Stimulated activated naive CD8-positive, alpha-beta T cell treated with anti-CD3 and anti-CD28 coated beads, Interleukin-15, Interleukin-2, amounts not matched to agents 100 ng/mL and 50 ng/mL, for 24 hours (primary cell): Measurements from ENCODE around the gene ZNF708.
"Not testable (repeated sequence)": the region's sequence is repeated elsewhere in the genome, so short reads cannot be mapped to it uniquely, and the experiment has no call there.

Experiments
- H3K27ac Mint-ChIP-seq: one replicate; pipeline ENCODE4 v1.8.0; 2021; ENCODE audit warnings: mild to moderate bottlenecking, mixed read lengths
- H3K27me3 Mint-ChIP-seq: one replicate; pipeline ENCODE4 v1.8.0; 2021; ENCODE audit warnings: mixed read lengths
- H3K36me3 Mint-ChIP-seq: one replicate; pipeline ENCODE4 v1.8.0; 2021; ENCODE audit warnings: low read depth, mixed read lengths
- H3K4me1 Mint-ChIP-seq: one replicate; pipeline ENCODE4 v1.8.0; 2021; ENCODE audit warnings: low read depth, mixed read lengths
- H3K4me3 Mint-ChIP-seq: one replicate; pipeline ENCODE4 v1.8.0; 2021; ENCODE audit warnings: mild to moderate bottlenecking, mixed read lengths
- H3K9me3 Mint-ChIP-seq: one replicate; pipeline ENCODE4 v1.8.0; 2021; ENCODE audit warnings: mixed read lengths

ZNF708 gene

GRCh38 chr19:21308773-21309172 is 20.4 kb downstream of the ZNF708 start:
- Mint-ChIP-seq H3K4me1 (peaks cover 21% of the 10 kb centered on the region), H3K27me3 (no peaks in the 10 kb centered on the region), H3K36me3 (peaks cover 68% of the 10 kb centered on the region), H3K27ac (no peak overlapping the region), H3K4me3 (no peak overlapping the region), H3K9me3 (peaks cover 6% of the 10 kb centered on the region)

GRCh38 chr19:21306881-21307479 is 22.2 kb downstream of the ZNF708 start:
- not testable (repeated sequence) for H3K27ac Mint-ChIP-seq, H3K9me3 Mint-ChIP-seq, H3K4me3 Mint-ChIP-seq, H3K27me3 Mint-ChIP-seq
- peaks cover 69% of the 10 kb centered on the region for H3K36me3 Mint-ChIP-seq
- H3K4me1 Mint-ChIP-seq, result peaks cover 16% of the 10 kb centered on the region

- H3K27me3 Mint-ChIP-seq, H3K4me3 Mint-ChIP-seq, H3K27ac Mint-ChIP-seq, H3K4me1 Mint-ChIP-seq: not testable (repeated sequence)
- Mint-ChIP-seq H3K36me3 (peaks cover 78% of the 10 kb centered on the region), H3K9me3 (peaks cover 30% of the 10 kb centered on the region)
Observed at GRCh38 chr19:21293768-21294167, 35.4 kb downstream of the ZNF708 start.

GRCh38 chr19:21269813-21270212 is 59.4 kb downstream of the ZNF708 start:
- H3K36me3 Mint-ChIP-seq, result peaks cover 9% of the 10 kb centered on the region
- no peak overlapping the region for H3K27ac Mint-ChIP-seq
- peaks cover 26% of the 10 kb centered on the region for H3K9me3 Mint-ChIP-seq

GRCh38 chr19:21264891-21265290 is 64.3 kb downstream of the ZNF708 start:
- H3K4me1 Mint-ChIP-seq, result no peaks in the 10 kb centered on the region
- no peaks in the 10 kb centered on the region for H3K27me3 Mint-ChIP-seq
- no peaks in the 10 kb centered on the region for H3K36me3 Mint-ChIP-seq
- no peak overlapping the region for H3K4me3 Mint-ChIP-seq
- H3K9me3 Mint-ChIP-seq, result peaks cover 9% of the 10 kb centered on the region
- H3K27ac Mint-ChIP-seq, result no peak overlapping the region

More at GRCh38 chr19:21269813-21270212, 59.4 kb downstream of the ZNF708 start:
- Mint-ChIP-seq H3K4me1 (no peaks in the 10 kb centered on the region), H3K4me3 (no peak overlapping the region), H3K27me3 (no peaks in the 10 kb centered on the region)

GRCh38 chr19:21264416-21264815 is 64.8 kb downstream of the ZNF708 start:
- Mint-ChIP-seq H3K27me3 (no peaks in the 10 kb centered on the region), H3K4me3 (no peak overlapping the region), H3K4me1 (no peaks in the 10 kb centered on the region), H3K36me3 (no peaks in the 10 kb centered on the region), H3K9me3 (peaks cover 9% of the 10 kb centered on the region), H3K27ac (no peak overlapping the region)

- H3K4me3 Mint-ChIP-seq, H3K36me3 Mint-ChIP-seq, H3K4me1 Mint-ChIP-seq, H3K27ac Mint-ChIP-seq, H3K27me3 Mint-ChIP-seq: not testable (repeated sequence)
- H3K9me3 Mint-ChIP-seq, result peaks cover 16% of the 10 kb centered on the region
Observed at GRCh38 chr19:21260848-21261381, 68.3 kb downstream of the ZNF708 start.

- Mint-ChIP-seq H3K36me3 (peaks cover 4% of the 10 kb centered on the region), H3K27ac (no peak overlapping the region), H3K4me3 (no peak overlapping the region), H3K9me3 (peaks cover 16% of the 10 kb centered on the region), H3K4me1 (no peaks in the 10 kb centered on the region), H3K27me3 (no peaks in the 10 kb centered on the region)
Observed at GRCh38 chr19:21260164-21260847, 68.9 kb downstream of the ZNF708 start.

GRCh38 chr19:21259421-21260124 is 69.6 kb downstream of the ZNF708 start:
- H3K36me3 Mint-ChIP-seq, H3K27ac Mint-ChIP-seq, H3K4me3 Mint-ChIP-seq, H3K27me3 Mint-ChIP-seq, H3K4me1 Mint-ChIP-seq: not testable (repeated sequence)
- peaks cover 16% of the 10 kb centered on the region for H3K9me3 Mint-ChIP-seq

- H3K36me3 Mint-ChIP-seq, result peaks cover 4% of the 10 kb centered on the region
- no peaks in the 10 kb centered on the region for H3K4me1 Mint-ChIP-seq
- H3K27ac Mint-ChIP-seq, result no peak overlapping the region
- peaks cover 11% of the 10 kb centered on the region for H3K9me3 Mint-ChIP-seq
- no peaks in the 10 kb centered on the region for H3K27me3 Mint-ChIP-seq
- H3K4me3 Mint-ChIP-seq, result no peak overlapping the region
Observed at GRCh38 chr19:21256722-21257121, 72.5 kb downstream of the ZNF708 start.
